Progenitor cell of endocrine pancreas (in vitro differentiated cells): ENCODE data around the gene SUGCT. TPM values are rescaled to one million over a fixed set of nuclear protein-coding genes. Genes with fewer than 3 reads are reported as not detected.

Experiments
- DNase-seq: peaks from one replicate; pipeline ENCODE4 v3.0.0; 2021; ENCODE audit warnings: low spot score; ENCODE audit not compliant: unreplicated experiment
- H3K27ac Mint-ChIP-seq: 2 replicates; pipeline ENCODE4 v1.8.0; 2021; ENCODE audit warnings: mild to moderate bottlenecking, moderate library complexity, mixed read lengths
- H3K27me3 Mint-ChIP-seq: 2 replicates; pipeline ENCODE4 v1.8.0; 2021; ENCODE audit warnings: mixed read lengths
- H3K36me3 Mint-ChIP-seq: 2 replicates; pipeline ENCODE4 v1.8.0; 2022; ENCODE audit warnings: mixed read lengths; ENCODE audit not compliant: insufficient read depth
- H3K4me1 Mint-ChIP-seq: 2 replicates; pipeline ENCODE4 v1.8.0; 2021; ENCODE audit warnings: low read depth, mixed read lengths
- H3K4me3 Mint-ChIP-seq: 2 replicates; pipeline ENCODE4 v1.8.0; 2021; ENCODE audit warnings: low read depth, mild to moderate bottlenecking, moderate library complexity, mixed read lengths
- H3K9me3 Mint-ChIP-seq: 2 replicates; pipeline ENCODE4 v1.8.0; 2021; ENCODE audit warnings: low read depth, mixed read lengths
- total RNA-seq: library from RNA; stranded (reverse); gene quantifications from 2 replicates; pipeline ENCODE4 v1.2.1, GENCODE V29; 2021
- TF ChIP-seq, protein P1 (sequence below): fragments of 200-600 bp; sonication (generic); IDR thresholded peaks from one replicate; pipeline ENCODE4 v1.5.0; 2021; ENCODE audit warnings: antibody characterized with exemption, mild to moderate bottlenecking; ENCODE audit not compliant: unreplicated experiment

Gene SUGCT
- total RNA-seq, 1 donor from 2014 or later = 6.2 TPM

DNA sequence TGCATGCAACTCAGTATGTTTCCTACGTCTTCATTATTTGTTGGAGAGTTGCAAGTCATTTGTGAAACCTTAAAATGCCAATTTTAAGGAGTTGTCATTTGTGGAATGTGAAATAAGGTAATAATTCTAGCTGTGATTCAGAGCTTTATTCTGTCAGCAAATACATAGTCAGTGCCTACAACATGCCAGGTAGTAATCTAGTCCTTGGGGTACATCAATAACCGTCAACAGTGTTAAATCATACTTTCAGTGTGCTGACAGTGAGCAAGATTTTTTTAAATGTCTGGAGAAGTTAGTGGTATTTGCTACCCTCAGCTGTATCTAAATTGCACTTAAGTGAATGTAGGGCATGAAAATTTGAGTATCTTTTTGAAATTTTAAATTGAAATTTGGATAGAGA is 37.1 kb upstream of the SUGCT start:
- H3K27ac Mint-ChIP-seq = no peak overlapping the region
- no peak overlapping the region for H3K4me3 Mint-ChIP-seq
- H3K27me3 Mint-ChIP-seq = no peaks in the 10 kb centered on the region
- no peaks in the 10 kb centered on the region for H3K9me3 Mint-ChIP-seq
- no peak for DNase-seq
- H3K36me3 Mint-ChIP-seq = peaks cover 12% of the 10 kb centered on the region
- H3K4me1 Mint-ChIP-seq = peaks cover 10% of the 10 kb centered on the region
- TF ChIP-seq, protein P1, sequence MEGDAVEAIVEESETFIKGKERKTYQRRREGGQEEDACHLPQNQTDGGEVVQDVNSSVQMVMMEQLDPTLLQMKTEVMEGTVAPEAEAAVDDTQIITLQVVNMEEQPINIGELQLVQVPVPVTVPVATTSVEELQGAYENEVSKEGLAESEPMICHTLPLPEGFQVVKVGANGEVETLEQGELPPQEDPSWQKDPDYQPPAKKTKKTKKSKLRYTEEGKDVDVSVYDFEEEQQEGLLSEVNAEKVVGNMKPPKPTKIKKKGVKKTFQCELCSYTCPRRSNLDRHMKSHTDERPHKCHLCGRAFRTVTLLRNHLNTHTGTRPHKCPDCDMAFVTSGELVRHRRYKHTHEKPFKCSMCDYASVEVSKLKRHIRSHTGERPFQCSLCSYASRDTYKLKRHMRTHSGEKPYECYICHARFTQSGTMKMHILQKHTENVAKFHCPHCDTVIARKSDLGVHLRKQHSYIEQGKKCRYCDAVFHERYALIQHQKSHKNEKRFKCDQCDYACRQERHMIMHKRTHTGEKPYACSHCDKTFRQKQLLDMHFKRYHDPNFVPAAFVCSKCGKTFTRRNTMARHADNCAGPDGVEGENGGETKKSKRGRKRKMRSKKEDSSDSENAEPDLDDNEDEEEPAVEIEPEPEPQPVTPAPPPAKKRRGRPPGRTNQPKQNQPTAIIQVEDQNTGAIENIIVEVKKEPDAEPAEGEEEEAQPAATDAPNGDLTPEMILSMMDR = no peak

DNA sequence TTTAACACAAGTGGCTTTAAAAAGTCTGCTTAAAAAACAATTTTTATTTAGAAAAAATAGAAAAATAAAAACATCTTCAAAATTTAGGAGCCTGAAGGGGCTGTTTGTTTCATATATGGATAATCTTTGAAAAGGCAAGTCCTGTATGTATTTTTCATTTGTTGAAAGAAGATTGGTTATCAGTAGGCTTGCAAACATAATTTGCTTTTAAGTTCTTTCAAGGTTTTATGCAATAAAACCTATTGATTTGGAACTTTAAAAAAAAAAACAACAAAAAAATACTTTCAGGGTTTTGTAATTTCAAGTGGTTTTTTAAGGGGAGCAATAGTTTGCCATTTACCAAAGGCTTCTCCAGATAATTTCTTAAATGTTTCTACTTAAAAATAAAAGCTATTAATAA is 36.0 kb upstream of the SUGCT start:
- H3K36me3 Mint-ChIP-seq = peaks cover 10% of the 10 kb centered on the region
- H3K27me3 Mint-ChIP-seq = no peaks in the 10 kb centered on the region
- TF ChIP-seq, protein P1 = no peak

DNA sequence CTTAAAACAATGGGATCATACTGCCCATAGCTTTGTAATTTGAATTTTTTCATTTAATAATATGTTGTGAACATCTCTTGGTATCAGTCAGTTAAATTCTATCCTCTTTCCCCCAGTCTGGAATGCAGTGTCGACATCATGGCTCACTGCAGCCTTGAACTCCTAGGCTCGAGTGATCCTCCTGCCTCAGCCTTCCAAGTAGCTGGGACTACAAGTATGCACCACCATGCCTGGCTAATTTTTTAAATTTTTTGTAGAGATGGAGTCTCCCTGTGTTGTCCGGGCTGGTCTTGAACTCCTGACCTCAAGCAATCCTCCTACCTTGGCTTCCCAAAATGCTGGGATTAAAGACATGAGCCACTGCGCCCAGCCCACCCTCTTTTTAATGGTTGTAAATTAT is 35.0 kb upstream of the SUGCT start:
- no peak overlapping the region for H3K27ac Mint-ChIP-seq
- TF ChIP-seq, protein P1 = no peak
- peaks cover 12% of the 10 kb centered on the region for H3K4me1 Mint-ChIP-seq
- DNase-seq = no peak
- H3K36me3 Mint-ChIP-seq = peaks cover 2% of the 10 kb centered on the region
- no peaks in the 10 kb centered on the region for H3K9me3 Mint-ChIP-seq
- no peaks in the 10 kb centered on the region for H3K27me3 Mint-ChIP-seq
- no peak overlapping the region for H3K4me3 Mint-ChIP-seq

More for the DNA sequence above, 36.0 kb upstream of the SUGCT start:
- no peak for DNase-seq
- H3K9me3 Mint-ChIP-seq = no peaks in the 10 kb centered on the region
- no peak overlapping the region for H3K4me3 Mint-ChIP-seq
- H3K4me1 Mint-ChIP-seq = peaks cover 12% of the 10 kb centered on the region
- H3K27ac Mint-ChIP-seq = no peak overlapping the region

DNA sequence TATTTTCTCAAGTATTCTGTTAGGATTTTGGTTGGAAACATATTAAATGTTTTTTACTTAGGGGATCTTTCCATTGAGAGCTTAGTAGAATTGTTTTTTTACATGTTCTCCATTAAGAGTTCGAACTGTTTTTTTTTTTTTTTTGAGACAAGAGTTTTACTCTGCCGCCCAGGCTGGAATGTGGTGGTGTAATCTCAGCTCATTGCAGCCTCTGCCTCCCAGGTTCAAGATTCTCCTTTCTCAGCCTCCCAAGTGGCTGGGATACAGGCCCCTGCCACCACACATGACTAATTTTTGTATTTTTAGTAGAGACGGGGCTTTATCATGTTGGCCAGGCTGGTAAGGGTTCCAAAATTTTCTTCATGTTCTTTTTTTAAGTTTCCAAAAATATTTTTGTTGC is 33.6 kb upstream of the SUGCT start:
- no peak overlapping the region for H3K27ac Mint-ChIP-seq
- H3K36me3 Mint-ChIP-seq = peaks cover 2% of the 10 kb centered on the region
- no peak for DNase-seq
- no peak overlapping the region for H3K4me3 Mint-ChIP-seq
- H3K4me1 Mint-ChIP-seq = peaks cover 12% of the 10 kb centered on the region
- TF ChIP-seq, protein P1 = no peak
- H3K27me3 Mint-ChIP-seq = no peaks in the 10 kb centered on the region
- no peaks in the 10 kb centered on the region for H3K9me3 Mint-ChIP-seq

DNA sequence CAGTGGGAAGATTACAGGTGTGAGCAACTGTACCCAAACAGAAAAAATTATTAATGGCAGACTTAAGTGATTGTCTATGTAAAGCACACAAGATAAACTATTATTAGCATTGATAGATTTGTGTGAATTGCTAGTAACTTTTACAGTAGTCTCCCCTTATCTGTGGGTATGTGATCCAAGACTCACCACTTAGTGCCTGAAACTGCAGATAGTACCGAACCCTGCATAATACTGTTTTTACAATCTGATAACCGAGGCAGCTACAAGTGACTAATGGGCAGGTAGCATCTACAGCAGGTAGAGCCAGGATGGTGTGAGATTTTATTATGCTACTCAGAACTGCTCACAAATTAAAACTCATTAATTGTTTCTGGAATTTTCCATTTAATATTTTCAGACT is 31.9 kb upstream of the SUGCT start:
- Mint-ChIP-seq H3K36me3 (no peaks in the 10 kb centered on the region), H3K27me3 (no peaks in the 10 kb centered on the region), H3K27ac (no peak overlapping the region), H3K9me3 (no peaks in the 10 kb centered on the region), H3K4me1 (peaks cover 8% of the 10 kb centered on the region), H3K4me3 (no peak overlapping the region)
- TF ChIP-seq, protein P1 = no peak
- DNase-seq = no peak
